ENCODE data around the gene EPB41L4B. TPM values are rescaled to one million over a fixed set of nuclear protein-coding genes. Genes with fewer than 3 reads are reported as not detected.
"Not testable (repeated sequence)": the region's sequence is repeated elsewhere in the genome, so short reads cannot be mapped to it uniquely, and the experiment has no call there.

The EPB41L4B gene
- total RNA-seq, 1 experiment from 2014 or later = not detected

DNA sequence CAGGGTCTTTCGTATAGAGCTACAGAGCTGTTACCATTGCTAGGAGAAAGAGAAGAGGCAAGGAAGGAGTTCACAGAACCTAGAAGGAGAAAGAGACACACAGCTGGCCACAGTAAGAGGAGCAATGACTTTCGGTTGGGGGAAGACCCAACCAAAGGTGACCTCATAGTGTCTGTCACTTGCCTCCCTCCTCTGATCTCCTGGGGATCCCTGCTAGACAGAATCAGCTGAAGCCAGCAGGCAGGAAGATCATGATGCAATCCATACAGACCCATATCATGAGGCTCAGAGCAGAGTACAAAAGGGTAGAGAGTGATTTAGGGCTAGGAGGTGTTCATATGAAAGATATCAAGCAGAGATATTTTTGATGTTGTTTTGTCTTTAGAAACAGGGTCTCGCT, 26.0 kb upstream of the EPB41L4B start:
- no peaks in the 10 kb centered on the region for H3K9me2 ChIP-seq (replicated peaks; ENCODE audit: insufficient read depth, low read length)
- no peak overlapping the region for H3K9ac ChIP-seq (ENCODE audit: low read length)
- no peaks in the 10 kb centered on the region for H4K20me1 ChIP-seq (ENCODE audit: insufficient read depth, low read depth, low read length)
- no peaks in the 10 kb centered on the region for H3K9me3 ChIP-seq (ENCODE audit: low read length)
- no peak overlapping the region for H2AFZ ChIP-seq (ENCODE audit: low read length)
- no peaks in the 10 kb centered on the region for H3K36me3 ChIP-seq (ENCODE audit: insufficient read depth, low read length)
- H3K27ac ChIP-seq (ENCODE audit: low read length) = no peak overlapping the region
- H3K79me2 ChIP-seq (ENCODE audit: low read length) = no peaks in the 10 kb centered on the region
- no peak overlapping the region for H3K4me3 ChIP-seq (ENCODE audit: low read length)
- no peaks in the 10 kb centered on the region for H3K27me3 ChIP-seq (ENCODE audit: low read length)
- no peaks in the 10 kb centered on the region for H3K4me1 ChIP-seq (ENCODE audit: low read length)
- DNase-seq = no peak
- no peak overlapping the region for H3K4me2 ChIP-seq (ENCODE audit: low read depth, low read length, poor library complexity, severe bottlenecking)

DNA sequence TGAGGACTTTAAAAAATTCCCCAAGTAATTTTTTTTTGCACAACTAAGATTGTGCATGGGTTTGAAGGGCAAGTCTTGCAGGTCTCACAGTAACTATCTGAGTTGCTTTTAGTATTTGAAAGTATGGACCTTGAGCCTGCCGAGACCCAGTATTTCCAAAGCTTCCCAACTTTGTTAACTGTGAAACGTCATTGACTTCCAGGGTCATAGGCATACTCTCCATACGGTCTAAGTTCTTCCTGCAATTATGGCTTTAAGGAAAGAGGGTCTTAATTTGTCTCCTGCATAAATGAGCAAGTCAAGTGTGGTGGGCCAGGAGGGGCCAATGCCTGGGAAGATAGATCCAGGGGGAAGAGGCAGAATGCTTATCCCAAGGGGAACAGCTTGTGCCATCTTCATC, 24.0 kb upstream of the EPB41L4B start:
- H3K9ac ChIP-seq (ENCODE audit: low read length) = no peak overlapping the region
- no peaks in the 10 kb centered on the region for H3K79me2 ChIP-seq (ENCODE audit: low read length)
- H3K4me3 ChIP-seq (ENCODE audit: low read length) = no peak overlapping the region
- no peaks in the 10 kb centered on the region for H3K27me3 ChIP-seq (ENCODE audit: low read length)
- H3K4me2 ChIP-seq (ENCODE audit: low read depth, low read length, poor library complexity, severe bottlenecking) = no peak overlapping the region
- H3K9me3 ChIP-seq (ENCODE audit: low read length) = no peaks in the 10 kb centered on the region
- H3K27ac ChIP-seq (ENCODE audit: low read length) = no peak overlapping the region
- no peaks in the 10 kb centered on the region for H3K9me2 ChIP-seq (replicated peaks; ENCODE audit: insufficient read depth, low read length)
- H2AFZ ChIP-seq (ENCODE audit: low read length) = no peak overlapping the region
- DNase-seq = no peak
- no peaks in the 10 kb centered on the region for H3K36me3 ChIP-seq (ENCODE audit: insufficient read depth, low read length)
- no peaks in the 10 kb centered on the region for H4K20me1 ChIP-seq (ENCODE audit: insufficient read depth, low read depth, low read length)
- no peaks in the 10 kb centered on the region for H3K4me1 ChIP-seq (ENCODE audit: low read length)

DNA sequence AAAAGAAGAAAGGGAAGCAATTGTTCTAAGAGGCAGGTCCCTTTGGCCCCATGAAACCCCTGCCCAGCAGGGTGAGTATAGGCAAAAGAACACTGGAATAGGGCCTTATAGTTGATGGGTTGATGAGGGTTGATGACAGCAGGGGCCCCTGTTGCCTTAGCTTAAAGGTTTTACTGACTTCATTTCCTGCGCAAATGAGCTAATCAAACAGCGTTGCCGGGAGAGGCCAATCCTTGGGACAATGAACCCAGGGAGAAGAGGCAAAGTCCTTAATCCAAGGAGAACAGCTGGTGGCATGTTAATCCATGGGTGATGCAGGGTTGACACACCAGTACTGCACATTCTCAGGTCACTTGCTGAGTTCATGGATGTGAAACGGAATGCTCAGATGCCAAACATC, 22.0 kb upstream of the EPB41L4B start:
- no peaks in the 10 kb centered on the region for H3K9me3 ChIP-seq (ENCODE audit: low read length)
- no peaks in the 10 kb centered on the region for H3K4me1 ChIP-seq (ENCODE audit: low read length)
- no peak overlapping the region for H3K4me3 ChIP-seq (ENCODE audit: low read length)
- H2AFZ ChIP-seq (ENCODE audit: low read length) = no peak overlapping the region
- no peak overlapping the region for H3K27ac ChIP-seq (ENCODE audit: low read length)
- H3K9ac ChIP-seq (ENCODE audit: low read length) = no peak overlapping the region
- no peaks in the 10 kb centered on the region for H3K9me2 ChIP-seq (replicated peaks; ENCODE audit: insufficient read depth, low read length)
- H3K27me3 ChIP-seq (ENCODE audit: low read length) = no peaks in the 10 kb centered on the region
- H3K4me2 ChIP-seq (ENCODE audit: low read depth, low read length, poor library complexity, severe bottlenecking) = no peak overlapping the region
- no peaks in the 10 kb centered on the region for H4K20me1 ChIP-seq (ENCODE audit: insufficient read depth, low read depth, low read length)
- H3K36me3 ChIP-seq (ENCODE audit: insufficient read depth, low read length) = no peaks in the 10 kb centered on the region
- no peaks in the 10 kb centered on the region for H3K79me2 ChIP-seq (ENCODE audit: low read length)
- DNase-seq = no peak

DNA sequence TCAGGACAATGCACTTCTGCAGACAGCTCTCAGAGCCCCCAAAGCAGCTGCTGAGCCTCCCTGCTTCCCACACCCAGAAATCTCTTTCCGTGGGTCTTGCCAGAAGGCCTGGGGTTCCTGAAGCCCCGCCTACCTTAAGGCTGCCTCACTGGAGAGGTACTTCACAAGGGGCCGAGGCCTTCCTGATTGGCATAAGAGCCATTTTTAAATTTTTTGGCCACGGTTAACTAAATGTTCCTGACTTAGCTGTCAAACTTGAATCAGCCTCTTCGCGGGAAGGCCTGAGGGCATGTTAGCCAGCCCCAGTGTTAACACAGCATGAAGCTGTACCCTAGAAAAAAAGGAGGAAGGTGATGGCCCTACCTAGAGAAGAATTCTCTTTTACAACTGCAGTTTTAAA, 20.7 kb upstream of the EPB41L4B start:
- Histone ChIP-seq H3K36me3 (ENCODE audit: insufficient read depth, low read length) (no peaks in the 10 kb centered on the region), H3K9ac (ENCODE audit: low read length) (no peak overlapping the region), H3K27me3 (ENCODE audit: low read length) (no peaks in the 10 kb centered on the region), H3K4me1 (ENCODE audit: low read length) (no peaks in the 10 kb centered on the region), H3K9me2 (replicated peaks; ENCODE audit: insufficient read depth, low read length) (no peaks in the 10 kb centered on the region), H3K79me2 (ENCODE audit: low read length) (no peaks in the 10 kb centered on the region), H2AFZ (ENCODE audit: low read length) (no peak overlapping the region), H3K4me2 (ENCODE audit: low read depth, low read length, poor library complexity, severe bottlenecking) (no peak overlapping the region), H3K9me3 (ENCODE audit: low read length) (no peaks in the 10 kb centered on the region), H3K4me3 (ENCODE audit: low read length) (no peak overlapping the region), H3K27ac (ENCODE audit: low read length) (no peak overlapping the region), H4K20me1 (ENCODE audit: insufficient read depth, low read depth, low read length) (no peaks in the 10 kb centered on the region)
- DNase-seq = no peak

DNA sequence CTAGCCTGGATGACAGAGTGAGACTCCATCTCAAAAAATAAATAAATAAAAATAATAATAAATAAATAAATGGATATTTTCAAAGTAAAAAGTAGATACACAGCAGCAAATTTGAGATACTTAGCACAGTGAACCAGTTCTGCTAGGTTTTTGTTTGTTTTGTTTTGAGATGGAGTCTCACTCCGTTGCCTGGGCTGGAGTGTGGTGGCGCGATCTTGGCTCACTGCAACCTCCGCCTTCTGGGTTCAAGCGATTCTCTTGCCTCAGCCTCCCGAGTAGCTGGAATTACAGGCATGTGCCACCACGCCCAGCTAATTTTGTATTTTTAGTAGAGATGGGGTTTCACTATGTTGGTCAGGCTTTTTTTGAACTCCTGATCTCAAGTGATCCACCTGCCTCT, 20.1 kb upstream of the EPB41L4B start:
- H3K4me1 ChIP-seq (ENCODE audit: low read length); H4K20me1 ChIP-seq (ENCODE audit: insufficient read depth, low read depth, low read length); H2AFZ ChIP-seq (ENCODE audit: low read length); DNase-seq; H3K4me2 ChIP-seq (ENCODE audit: low read depth, low read length, poor library complexity, severe bottlenecking); H3K27me3 ChIP-seq (ENCODE audit: low read length); H3K79me2 ChIP-seq (ENCODE audit: low read length); H3K9me3 ChIP-seq (ENCODE audit: low read length); H3K9ac ChIP-seq (ENCODE audit: low read length); H3K27ac ChIP-seq (ENCODE audit: low read length); H3K4me3 ChIP-seq (ENCODE audit: low read length); H3K36me3 ChIP-seq (ENCODE audit: insufficient read depth, low read length); H3K9me2 ChIP-seq (replicated peaks; ENCODE audit: insufficient read depth, low read length): not testable (repeated sequence)

DNA sequence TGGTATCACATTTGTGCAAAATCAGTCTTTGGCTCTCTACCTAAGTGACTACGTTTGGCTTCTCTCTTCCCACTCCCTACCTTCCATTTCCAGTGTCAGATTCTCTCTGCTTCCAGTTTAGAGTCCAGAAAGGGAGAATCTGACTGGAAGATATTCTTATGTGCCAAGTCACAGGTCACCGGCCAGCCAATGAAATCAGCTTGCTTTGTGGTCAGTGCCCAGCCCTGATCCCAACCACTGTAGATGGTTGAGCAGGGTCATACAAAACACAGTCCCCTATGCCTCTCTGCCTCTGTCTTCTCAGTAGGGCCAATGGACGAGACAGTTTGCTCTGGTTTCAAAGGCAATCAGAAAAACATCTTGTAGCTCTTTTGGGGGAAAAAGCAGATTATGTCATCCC, 15.6 kb upstream of the EPB41L4B start:
- H3K79me2 ChIP-seq (ENCODE audit: low read length) = no peaks in the 10 kb centered on the region
- DNase-seq = no peak
- H3K9ac ChIP-seq (ENCODE audit: low read length) = no peak overlapping the region
- H3K27me3 ChIP-seq (ENCODE audit: low read length) = no peaks in the 10 kb centered on the region
- H3K4me1 ChIP-seq (ENCODE audit: low read length) = no peaks in the 10 kb centered on the region
- H4K20me1 ChIP-seq (ENCODE audit: insufficient read depth, low read depth, low read length) = no peaks in the 10 kb centered on the region
- H3K4me3 ChIP-seq (ENCODE audit: low read length) = no peak overlapping the region
- no peaks in the 10 kb centered on the region for H3K36me3 ChIP-seq (ENCODE audit: insufficient read depth, low read length)
- no peak overlapping the region for H2AFZ ChIP-seq (ENCODE audit: low read length)
- H3K9me3 ChIP-seq (ENCODE audit: low read length) = no peaks in the 10 kb centered on the region
- no peaks in the 10 kb centered on the region for H3K9me2 ChIP-seq (replicated peaks; ENCODE audit: insufficient read depth, low read length)
- no peak overlapping the region for H3K4me2 ChIP-seq (ENCODE audit: low read depth, low read length, poor library complexity, severe bottlenecking)
- no peak overlapping the region for H3K27ac ChIP-seq (ENCODE audit: low read length)

DNA sequence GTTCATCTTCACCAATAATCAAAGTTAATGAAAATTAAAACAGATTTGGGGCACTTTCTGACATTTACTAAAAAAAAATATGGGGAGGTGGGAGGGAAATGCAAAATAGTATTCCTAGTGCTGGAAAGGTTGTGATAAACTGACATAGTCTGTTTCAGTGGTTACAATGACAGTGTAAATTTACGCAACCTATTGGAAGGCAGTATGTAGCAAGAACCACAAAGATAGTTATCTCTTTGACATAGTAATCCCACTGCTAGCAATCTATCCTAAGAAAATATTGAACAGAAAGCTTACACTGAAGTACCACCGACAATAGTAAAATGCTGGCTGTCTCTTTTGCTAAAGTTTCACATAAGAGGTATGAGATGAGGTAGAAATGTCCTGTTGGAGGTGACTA, 15.1 kb upstream of the EPB41L4B start:
- H3K4me1 ChIP-seq (ENCODE audit: low read length) = no peaks in the 10 kb centered on the region
- H3K9me2 ChIP-seq (replicated peaks; ENCODE audit: insufficient read depth, low read length) = no peaks in the 10 kb centered on the region
- H3K4me2 ChIP-seq (ENCODE audit: low read depth, low read length, poor library complexity, severe bottlenecking) = no peak overlapping the region
- no peaks in the 10 kb centered on the region for H4K20me1 ChIP-seq (ENCODE audit: insufficient read depth, low read depth, low read length)
- no peak overlapping the region for H3K4me3 ChIP-seq (ENCODE audit: low read length)
- H3K9me3 ChIP-seq (ENCODE audit: low read length) = no peaks in the 10 kb centered on the region
- H3K36me3 ChIP-seq (ENCODE audit: insufficient read depth, low read length) = no peaks in the 10 kb centered on the region
- no peaks in the 10 kb centered on the region for H3K27me3 ChIP-seq (ENCODE audit: low read length)
- H3K79me2 ChIP-seq (ENCODE audit: low read length) = no peaks in the 10 kb centered on the region
- no peak overlapping the region for H2AFZ ChIP-seq (ENCODE audit: low read length)
- no peak for DNase-seq
- no peak overlapping the region for H3K27ac ChIP-seq (ENCODE audit: low read length)
- no peak overlapping the region for H3K9ac ChIP-seq (ENCODE audit: low read length)

DNA sequence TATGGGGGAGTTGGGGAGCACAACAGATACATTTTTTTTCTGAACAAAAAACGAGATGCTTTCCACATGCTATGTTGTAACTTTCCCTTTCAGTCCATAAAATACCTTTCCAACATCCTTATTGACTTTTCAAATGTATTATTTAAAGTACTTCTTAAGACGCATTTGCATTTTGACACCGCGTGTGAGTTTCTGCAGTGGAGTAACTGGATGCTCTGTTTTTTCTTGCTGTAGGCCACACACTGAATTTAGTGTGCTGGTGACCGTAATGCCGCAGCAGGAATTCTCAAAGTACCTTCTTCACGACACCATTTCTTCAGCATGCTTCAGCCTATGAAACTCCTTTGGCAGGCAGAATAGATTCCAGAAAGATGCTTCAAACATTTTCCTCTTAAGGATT, 14.3 kb upstream of the EPB41L4B start:
- no peak overlapping the region for H3K9ac ChIP-seq (ENCODE audit: low read length)
- H3K9me2 ChIP-seq (replicated peaks; ENCODE audit: insufficient read depth, low read length) = no peaks in the 10 kb centered on the region
- no peak for DNase-seq

DNA sequence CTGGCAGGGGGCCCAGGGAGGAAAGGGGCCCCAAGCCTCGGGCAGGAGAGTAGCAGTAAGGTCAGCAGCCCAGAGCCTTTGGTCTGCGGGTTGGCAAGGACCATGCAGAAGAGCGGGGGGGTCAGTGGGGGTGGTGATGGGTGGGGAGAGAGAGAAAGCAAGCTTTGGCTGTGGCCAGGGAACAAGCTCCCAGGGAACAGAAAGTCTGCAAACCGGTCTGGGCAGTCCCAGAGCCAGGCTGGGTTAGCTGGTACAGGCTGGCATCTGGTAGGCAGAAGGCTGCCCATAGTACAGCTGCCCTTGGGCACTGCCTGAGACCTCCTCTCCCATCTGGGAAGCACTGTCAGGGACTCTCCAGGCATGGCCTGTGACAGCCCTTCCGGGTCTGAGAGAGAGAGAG, 10.5 kb upstream of the EPB41L4B start:
- DNase-seq = no peak
- H3K27me3 ChIP-seq (ENCODE audit: low read length) = no peaks in the 10 kb centered on the region
- no peak overlapping the region for H3K4me3 ChIP-seq (ENCODE audit: low read length)
- no peaks in the 10 kb centered on the region for H4K20me1 ChIP-seq (ENCODE audit: insufficient read depth, low read depth, low read length)
- no peak overlapping the region for H3K4me2 ChIP-seq (ENCODE audit: low read depth, low read length, poor library complexity, severe bottlenecking)
- no peaks in the 10 kb centered on the region for H3K36me3 ChIP-seq (ENCODE audit: insufficient read depth, low read length)
- no peak overlapping the region for H3K27ac ChIP-seq (ENCODE audit: low read length)
- H3K9me2 ChIP-seq (replicated peaks; ENCODE audit: insufficient read depth, low read length) = no peaks in the 10 kb centered on the region
- no peaks in the 10 kb centered on the region for H3K9me3 ChIP-seq (ENCODE audit: low read length)
- no peak overlapping the region for H3K9ac ChIP-seq (ENCODE audit: low read length)
- no peaks in the 10 kb centered on the region for H3K4me1 ChIP-seq (ENCODE audit: low read length)
- no peak overlapping the region for H2AFZ ChIP-seq (ENCODE audit: low read length)
- H3K79me2 ChIP-seq (ENCODE audit: low read length) = no peaks in the 10 kb centered on the region

More for the DNA sequence above, 14.3 kb upstream of the EPB41L4B start:
- Histone ChIP-seq H3K9me3 (ENCODE audit: low read length) (no peaks in the 10 kb centered on the region), H3K4me3 (ENCODE audit: low read length) (no peak overlapping the region), H4K20me1 (ENCODE audit: insufficient read depth, low read depth, low read length) (no peaks in the 10 kb centered on the region), H3K79me2 (ENCODE audit: low read length) (no peaks in the 10 kb centered on the region), H3K27ac (ENCODE audit: low read length) (no peak overlapping the region), H3K36me3 (ENCODE audit: insufficient read depth, low read length) (no peaks in the 10 kb centered on the region), H3K27me3 (ENCODE audit: low read length) (no peaks in the 10 kb centered on the region), H3K4me1 (ENCODE audit: low read length) (no peaks in the 10 kb centered on the region), H2AFZ (ENCODE audit: low read length) (no peak overlapping the region), H3K4me2 (ENCODE audit: low read depth, low read length, poor library complexity, severe bottlenecking) (no peak overlapping the region)

All from Karpas-422 (cell line).